ENCODE data around the gene SLBP.

DNA sequence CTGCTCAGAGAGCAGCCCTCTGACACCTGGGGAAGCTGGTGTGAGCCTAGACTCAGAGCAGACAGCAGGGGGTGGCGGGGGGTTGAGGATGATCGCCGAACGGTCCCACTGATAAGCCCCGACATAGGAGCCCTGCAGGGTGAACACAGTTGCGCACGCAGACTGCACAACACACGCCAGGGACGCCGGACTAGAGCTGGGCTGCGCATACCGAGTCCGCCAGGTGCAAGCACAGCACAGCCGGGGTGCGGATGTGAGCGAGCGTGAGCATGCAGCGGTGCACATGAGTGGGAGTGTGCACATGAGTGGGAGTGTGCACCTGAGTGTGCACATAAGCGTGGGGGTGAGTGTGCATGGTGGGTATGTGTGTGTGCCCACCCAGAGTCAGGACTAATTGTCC, 64.7 kb downstream of the SLBP start:
- no peak for TF ChIP-seq ZC3H10 (CRISPR knock-in tag; IDR thresholded peaks at IDR 0.05)
- no peak for TF ChIP-seq ARNTL (CRISPR knock-in tag; IDR thresholded peaks at IDR 0.05; ENCODE audit: borderline replicate concordance, low read depth)
- TF ChIP-seq ZFP30 (CRISPR knock-in tag; IDR thresholded peaks at IDR 0.05), result no peak
- TF ChIP-seq TOX (CRISPR knock-in tag; IDR thresholded peaks at IDR 0.05; ENCODE audit: borderline replicate concordance), result no peak
